HG02840 (cell line): Measurements from ENCODE around the gene TSC22D3.
A peak's percentile ranks its signal among the peaks of the same experiment; 100 is the strongest.
"Not testable (repeated sequence)": the region's sequence is repeated elsewhere in the genome, so short reads cannot be mapped to it uniquely, and the experiment has no call there.

ENCODE experiments used
- ATAC-seq: cut with Tn5 transposase; IDR thresholded peaks from one replicate; pipeline ENCODE4 v1.9.1; 2021; ENCODE audit warnings: mild to moderate bottlenecking, moderate library complexity, moderate number of reproducible peaks; ENCODE audit not compliant: unreplicated experiment, low FRiP score

TSC22D3 gene

GRCh38 chrX:107684956-107685385 is 90.6 kb downstream of the TSC22D3 start:
- no peak for ATAC-seq

GRCh38 chrX:107683931-107684330 is 91.7 kb downstream of the TSC22D3 start:
- ATAC-seq, result no peak

GRCh38 chrX:107683124-107683895 is 92.3 kb downstream of the TSC22D3 start:
- no peak for ATAC-seq

GRCh38 chrX:107682256-107682655 is 93.3 kb downstream of the TSC22D3 start:
- no peak for ATAC-seq

GRCh38 chrX:107678957-107679740 is 96.4 kb downstream of the TSC22D3 start:
- ATAC-seq, result no peak

GRCh38 chrX:107677909-107678308 is 97.7 kb downstream of the TSC22D3 start:
- no peak for ATAC-seq

GRCh38 chrX:107677501-107677901 is 98.1 kb downstream of the TSC22D3 start:
- ATAC-seq, result no peak

- no peak for ATAC-seq
Observed at GRCh38 chrX:107676559-107677378, 98.8 kb downstream of the TSC22D3 start.

GRCh38 chrX:107675823-107676555 is 99.6 kb downstream of the TSC22D3 start:
- no peak for ATAC-seq

- ATAC-seq, result no peak
Observed at GRCh38 chrX:107675365-107675654, 100.3 kb downstream of the TSC22D3 start.

- peak; percentile 16 for ATAC-seq
Observed at GRCh38 chrX:107674480-107675364, 100.9 kb downstream of the TSC22D3 start.

- ATAC-seq, result peak; percentile 88
Observed at GRCh38 chrX:107673933-107674479, 101.6 kb downstream of the TSC22D3 start.

- peak; percentile 2 for ATAC-seq
Observed at GRCh38 chrX:107673431-107673830, 102.2 kb downstream of the TSC22D3 start.

GRCh38 chrX:107672955-107673378 is 102.6 kb downstream of the TSC22D3 start:
- no peak for ATAC-seq

- not testable (repeated sequence) for ATAC-seq
Observed at GRCh38 chrX:107671256-107671655, 104.3 kb downstream of the TSC22D3 start.

GRCh38 chrX:107669885-107670628 is 105.5 kb downstream of the TSC22D3 start:
- no peak for ATAC-seq

GRCh38 chrX:107669261-107669660 is 106.3 kb downstream of the TSC22D3 start:
- no peak for ATAC-seq

- ATAC-seq, result not testable (repeated sequence)
Observed at GRCh38 chrX:107668710-107669109, 106.9 kb downstream of the TSC22D3 start.
